ENCODE measurements around the gene ARHGAP24.

The ARHGAP24 gene

DNA sequence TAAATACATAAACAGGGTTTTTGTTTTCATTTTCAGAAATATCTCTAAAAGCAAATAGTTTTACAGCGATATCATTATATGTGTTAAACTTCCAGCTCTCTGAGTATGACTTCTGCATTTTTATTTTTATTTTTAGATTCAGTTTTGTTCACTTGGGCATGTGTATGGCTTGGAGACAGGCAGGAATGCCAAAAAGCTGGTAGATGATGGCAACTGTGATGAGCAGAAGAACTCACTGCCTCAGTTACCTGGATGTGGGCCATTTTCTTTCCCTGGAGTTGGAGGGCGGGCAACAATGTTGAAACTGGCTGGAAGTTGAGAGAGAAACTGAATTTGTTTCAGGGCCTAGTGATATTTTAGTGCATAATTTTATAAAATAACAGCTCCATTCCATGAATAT is 266.4 kb downstream of the ARHGAP24 start:
- TF ChIP-seq, protein P1, sequence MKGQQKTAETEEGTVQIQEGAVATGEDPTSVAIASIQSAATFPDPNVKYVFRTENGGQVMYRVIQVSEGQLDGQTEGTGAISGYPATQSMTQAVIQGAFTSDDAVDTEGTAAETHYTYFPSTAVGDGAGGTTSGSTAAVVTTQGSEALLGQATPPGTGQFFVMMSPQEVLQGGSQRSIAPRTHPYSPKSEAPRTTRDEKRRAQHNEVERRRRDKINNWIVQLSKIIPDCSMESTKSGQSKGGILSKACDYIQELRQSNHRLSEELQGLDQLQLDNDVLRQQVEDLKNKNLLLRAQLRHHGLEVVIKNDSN (IDR thresholded peaks at IDR 0.05), result no peak
- no peak for TF ChIP-seq YY1 (IDR thresholded peaks at IDR 0.05; ENCODE audit: low read depth)
- no peak for TF ChIP-seq RAD21 (IDR thresholded peaks at IDR 0.05; ENCODE audit: low read depth)
- no peak for TF ChIP-seq NFIC (IDR thresholded peaks at IDR 0.05)
- no peak for TF ChIP-seq ZBTB7A (IDR thresholded peaks at IDR 0.05; ENCODE audit: low read depth)
- no peak for TF ChIP-seq EP300 (IDR thresholded peaks at IDR 0.05; ENCODE audit: borderline replicate concordance)

DNA sequence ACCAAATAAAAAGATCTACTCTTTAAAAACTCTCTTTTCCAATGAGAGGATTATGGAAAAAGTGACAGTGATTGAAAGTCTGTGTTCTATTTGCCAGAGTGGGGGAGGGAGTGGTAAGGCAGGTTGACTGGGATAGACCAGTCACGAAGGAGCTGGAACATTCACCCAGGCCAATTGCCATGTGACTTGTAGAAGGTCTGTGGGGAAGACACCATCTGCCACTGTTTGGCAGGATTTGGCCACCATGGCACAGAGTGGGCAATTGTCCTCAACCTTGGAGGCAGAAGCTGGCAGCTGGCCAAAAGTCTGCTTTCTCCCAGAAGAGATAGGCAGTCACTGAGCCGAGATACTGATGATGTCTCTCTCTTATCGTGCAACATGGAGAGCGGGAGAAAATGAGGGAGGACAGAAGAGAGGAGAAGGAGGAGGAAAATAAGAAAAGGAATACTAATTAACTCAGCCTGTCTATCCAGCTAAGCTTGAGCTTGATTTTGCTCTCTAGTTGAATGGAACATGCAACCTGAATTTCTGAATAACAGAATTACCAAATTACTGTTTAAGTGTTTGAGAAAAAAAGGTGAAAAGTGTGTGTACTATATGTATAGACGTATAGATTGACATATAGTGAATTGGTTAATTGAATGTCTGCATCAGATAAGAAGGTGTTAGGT is 267.1 kb downstream of the ARHGAP24 start:
- peak; percentile 43; the same call in 1 of the 2 replicates for TF ChIP-seq NFIC (IDR thresholded peaks at IDR 0.05)
- no peak for TF ChIP-seq CEBPB (IDR thresholded peaks at IDR 0.05)
- TF ChIP-seq ZBTB7A (IDR thresholded peaks at IDR 0.05; ENCODE audit: low read depth), result no peak

DNA sequence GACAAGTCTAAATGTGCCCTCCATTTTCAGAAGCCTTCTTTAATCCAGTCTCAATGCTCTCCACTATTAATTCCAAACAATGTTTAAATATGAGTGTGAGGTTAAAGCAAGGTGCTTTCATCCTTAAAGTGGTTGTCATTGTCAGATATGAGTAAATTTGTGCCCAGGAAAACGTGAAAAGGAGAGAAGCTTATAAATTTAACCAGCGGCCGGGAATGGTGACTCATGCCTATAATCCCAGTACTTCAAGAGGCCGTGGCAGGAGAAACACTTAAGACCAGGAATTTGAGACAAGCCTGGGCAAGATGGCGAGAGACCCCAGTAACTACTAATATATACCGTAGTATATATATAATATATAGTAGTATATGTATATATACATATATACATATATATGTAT is 270.0 kb downstream of the ARHGAP24 start:
- TF ChIP-seq RAD21 (IDR thresholded peaks at IDR 0.05; ENCODE audit: low read depth) (no peak), TCF12 (IDR thresholded peaks at IDR 0.05; ENCODE audit: low read depth) (no peak), CREB1 (IDR thresholded peaks at IDR 0.05; ENCODE audit: low read depth) (no peak), CEBPB (IDR thresholded peaks at IDR 0.05) (no peak), NFIC (IDR thresholded peaks at IDR 0.05) (no peak), EGR1 (IDR thresholded peaks at IDR 0.05) (no peak), TAF1 (IDR thresholded peaks at IDR 0.05; ENCODE audit: low read depth) (no peak), YY1 (IDR thresholded peaks at IDR 0.05; ENCODE audit: low read depth) (no peak), TEAD4 (IDR thresholded peaks at IDR 0.05) (no peak)
- TF ChIP-seq, protein P1 (IDR thresholded peaks at IDR 0.05), result no peak
- TF ChIP-seq, protein P2, sequence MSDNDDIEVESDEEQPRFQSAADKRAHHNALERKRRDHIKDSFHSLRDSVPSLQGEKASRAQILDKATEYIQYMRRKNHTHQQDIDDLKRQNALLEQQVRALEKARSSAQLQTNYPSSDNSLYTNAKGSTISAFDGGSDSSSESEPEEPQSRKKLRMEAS (IDR thresholded peaks at IDR 0.05), result no peak
- TF ChIP-seq, protein P3, sequence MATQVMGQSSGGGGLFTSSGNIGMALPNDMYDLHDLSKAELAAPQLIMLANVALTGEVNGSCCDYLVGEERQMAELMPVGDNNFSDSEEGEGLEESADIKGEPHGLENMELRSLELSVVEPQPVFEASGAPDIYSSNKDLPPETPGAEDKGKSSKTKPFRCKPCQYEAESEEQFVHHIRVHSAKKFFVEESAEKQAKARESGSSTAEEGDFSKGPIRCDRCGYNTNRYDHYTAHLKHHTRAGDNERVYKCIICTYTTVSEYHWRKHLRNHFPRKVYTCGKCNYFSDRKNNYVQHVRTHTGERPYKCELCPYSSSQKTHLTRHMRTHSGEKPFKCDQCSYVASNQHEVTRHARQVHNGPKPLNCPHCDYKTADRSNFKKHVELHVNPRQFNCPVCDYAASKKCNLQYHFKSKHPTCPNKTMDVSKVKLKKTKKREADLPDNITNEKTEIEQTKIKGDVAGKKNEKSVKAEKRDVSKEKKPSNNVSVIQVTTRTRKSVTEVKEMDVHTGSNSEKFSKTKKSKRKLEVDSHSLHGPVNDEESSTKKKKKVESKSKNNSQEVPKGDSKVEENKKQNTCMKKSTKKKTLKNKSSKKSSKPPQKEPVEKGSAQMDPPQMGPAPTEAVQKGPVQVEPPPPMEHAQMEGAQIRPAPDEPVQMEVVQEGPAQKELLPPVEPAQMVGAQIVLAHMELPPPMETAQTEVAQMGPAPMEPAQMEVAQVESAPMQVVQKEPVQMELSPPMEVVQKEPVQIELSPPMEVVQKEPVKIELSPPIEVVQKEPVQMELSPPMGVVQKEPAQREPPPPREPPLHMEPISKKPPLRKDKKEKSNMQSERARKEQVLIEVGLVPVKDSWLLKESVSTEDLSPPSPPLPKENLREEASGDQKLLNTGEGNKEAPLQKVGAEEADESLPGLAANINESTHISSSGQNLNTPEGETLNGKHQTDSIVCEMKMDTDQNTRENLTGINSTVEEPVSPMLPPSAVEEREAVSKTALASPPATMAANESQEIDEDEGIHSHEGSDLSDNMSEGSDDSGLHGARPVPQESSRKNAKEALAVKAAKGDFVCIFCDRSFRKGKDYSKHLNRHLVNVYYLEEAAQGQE (IDR thresholded peaks at IDR 0.05; ENCODE audit: low read depth), result no peak

DNA sequence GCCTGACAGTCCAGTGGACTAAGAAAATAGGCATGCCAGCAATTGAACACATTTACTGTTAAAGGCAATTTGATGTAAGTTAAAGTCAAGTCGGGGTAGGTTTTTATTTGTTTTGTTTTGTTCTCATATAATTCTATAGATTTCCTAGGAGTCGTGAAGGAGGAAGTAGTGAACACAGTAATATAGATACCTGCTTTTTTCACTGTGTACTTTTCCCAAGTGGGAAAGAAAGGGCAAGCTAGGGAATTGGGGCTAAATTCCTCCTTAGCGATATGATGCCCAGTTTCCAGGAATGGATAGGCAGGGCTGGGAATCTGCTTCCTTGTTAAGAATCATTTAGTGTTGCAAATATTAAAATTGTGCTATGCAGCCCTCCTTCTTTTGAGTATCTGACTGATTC is 271.0 kb downstream of the ARHGAP24 start:
- TF ChIP-seq ZBTB7A (IDR thresholded peaks at IDR 0.05; ENCODE audit: low read depth) (no peak), CEBPB (IDR thresholded peaks at IDR 0.05) (no peak), TCF12 (IDR thresholded peaks at IDR 0.05; ENCODE audit: low read depth) (no peak), RAD21 (IDR thresholded peaks at IDR 0.05; ENCODE audit: low read depth) (no peak), YY1 (IDR thresholded peaks at IDR 0.05; ENCODE audit: low read depth) (no peak), FOXM1 (IDR thresholded peaks at IDR 0.05; ENCODE audit: borderline replicate concordance, low read depth) (no peak), NFIC (IDR thresholded peaks at IDR 0.05) (no peak), EGR1 (IDR thresholded peaks at IDR 0.05) (no peak), TEAD4 (IDR thresholded peaks at IDR 0.05) (no peak), EP300 (IDR thresholded peaks at IDR 0.05; ENCODE audit: borderline replicate concordance) (no peak), TAF1 (IDR thresholded peaks at IDR 0.05; ENCODE audit: low read depth) (no peak), CREB1 (IDR thresholded peaks at IDR 0.05; ENCODE audit: low read depth) (no peak)
- TF ChIP-seq, protein P1 (IDR thresholded peaks at IDR 0.05), result no peak
- TF ChIP-seq, protein P2 (IDR thresholded peaks at IDR 0.05), result no peak
- TF ChIP-seq, protein P3 (IDR thresholded peaks at IDR 0.05; ENCODE audit: low read depth), result no peak

DNA sequence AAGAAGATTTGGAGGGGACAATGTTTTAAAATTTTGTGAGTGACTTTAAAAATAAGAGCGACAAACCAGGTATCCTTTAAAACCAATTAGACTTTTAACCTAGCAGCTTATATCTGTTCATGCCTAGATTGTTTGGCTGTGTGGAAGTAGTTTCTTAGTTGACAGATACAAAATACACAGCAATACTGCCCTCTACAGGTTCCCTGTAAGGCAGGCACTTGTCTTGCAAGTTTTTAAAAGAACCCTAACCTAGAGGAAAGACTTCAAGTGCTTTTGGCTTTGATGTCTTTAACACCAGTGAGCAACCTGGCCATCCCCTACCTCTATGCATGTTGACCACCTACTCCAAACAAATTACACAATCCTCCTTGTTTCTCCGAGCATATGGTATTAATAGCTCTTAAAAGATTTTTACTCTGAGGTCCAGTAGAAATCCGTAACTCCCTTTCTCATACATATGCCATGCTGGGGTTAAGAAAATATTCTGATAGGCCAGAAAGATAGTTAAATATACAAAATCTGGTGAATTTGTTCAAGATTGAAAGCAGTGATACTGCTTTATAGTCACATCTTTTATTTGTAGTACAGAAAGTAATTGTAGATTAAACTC is 273.0 kb downstream of the ARHGAP24 start:
- TF ChIP-seq EP300 (IDR thresholded peaks at IDR 0.05; ENCODE audit: borderline replicate concordance) (no peak), TCF12 (IDR thresholded peaks at IDR 0.05; ENCODE audit: low read depth) (no peak), RAD21 (IDR thresholded peaks at IDR 0.05; ENCODE audit: low read depth) (peak; percentile 78)

DNA sequence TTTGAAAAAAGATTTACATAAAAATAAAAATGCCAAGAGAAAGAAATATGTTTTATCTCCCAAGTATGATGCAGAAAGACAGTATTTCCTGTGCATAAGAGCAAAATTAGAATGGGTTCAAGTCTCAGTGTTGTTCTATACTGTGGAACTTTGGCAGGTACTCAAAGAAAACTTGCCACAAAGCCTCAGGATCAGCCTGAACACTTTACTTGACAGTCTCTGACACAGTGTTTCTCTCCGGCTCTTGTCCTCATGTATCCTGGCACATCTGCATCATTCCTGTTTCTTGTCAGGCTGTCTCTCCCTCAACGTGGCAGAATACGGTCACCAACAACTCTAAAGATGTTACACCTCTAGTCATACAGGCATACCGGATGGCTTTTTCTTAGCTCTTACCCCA is 273.7 kb downstream of the ARHGAP24 start:
- no peak for TF ChIP-seq CEBPB (IDR thresholded peaks at IDR 0.05)
- TF ChIP-seq, protein P1 (IDR thresholded peaks at IDR 0.05), result no peak
- TF ChIP-seq RAD21 (IDR thresholded peaks at IDR 0.05; ENCODE audit: low read depth), result no peak
- TF ChIP-seq EP300 (IDR thresholded peaks at IDR 0.05; ENCODE audit: borderline replicate concordance), result no peak
- TF ChIP-seq YY1 (IDR thresholded peaks at IDR 0.05; ENCODE audit: low read depth), result no peak
- TF ChIP-seq NFIC (IDR thresholded peaks at IDR 0.05), result no peak
- no peak for TF ChIP-seq ZBTB7A (IDR thresholded peaks at IDR 0.05; ENCODE audit: low read depth)
- TF ChIP-seq EGR1 (IDR thresholded peaks at IDR 0.05), result no peak
- TF ChIP-seq TEAD4 (IDR thresholded peaks at IDR 0.05), result no peak
